HG02938 (cell line): ENCODE data around the gene LRRC15.

Source experiments
- ATAC-seq: cut with Tn5 transposase; IDR thresholded peaks from one replicate; pipeline ENCODE4 v1.9.1; 2021; ENCODE audit warnings: mild to moderate bottlenecking, moderate library complexity; ENCODE audit not compliant: unreplicated experiment

Gene LRRC15

DNA sequence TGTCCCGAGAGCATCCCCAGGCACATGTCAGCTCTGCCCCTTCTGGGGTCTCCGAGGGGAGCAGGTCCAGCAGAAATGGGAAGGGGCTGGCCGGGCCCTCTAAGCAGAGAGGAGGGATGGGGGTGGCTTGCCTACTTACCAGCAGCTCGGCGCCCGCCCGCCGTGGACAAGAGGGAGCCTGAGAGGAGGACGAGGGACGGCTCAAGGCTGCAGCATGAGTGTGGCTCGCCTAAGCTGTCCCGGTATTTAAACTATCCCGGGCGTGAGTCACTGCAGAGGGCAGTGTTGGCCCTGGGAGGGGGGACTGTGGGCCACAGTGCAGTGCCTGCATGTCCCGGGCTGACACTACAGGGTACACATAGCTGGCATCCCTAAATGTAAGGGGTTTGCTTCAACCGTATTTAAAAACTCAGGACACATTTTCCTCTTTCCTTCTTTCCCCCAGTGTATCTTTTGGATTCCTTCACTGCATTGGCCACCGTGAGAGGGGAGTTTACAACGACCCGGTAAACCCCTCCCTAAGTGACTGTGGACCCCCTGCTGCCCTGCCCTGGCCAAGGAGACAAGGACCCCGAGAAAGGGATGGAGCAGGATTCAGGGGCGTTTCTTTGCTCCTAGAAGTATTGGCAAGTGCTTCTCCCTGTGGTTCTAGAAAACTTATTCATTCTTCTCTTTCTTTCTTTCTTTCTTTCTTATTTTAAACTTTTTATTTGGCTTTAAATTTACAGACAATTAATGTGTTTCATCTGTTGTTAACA lies at the start of gene LRRC15:
Gene LRRC15, minus strand, starts transcription at position 222 of the 758 bp plus-strand sequence. CDS start 8,700 bp downstream, outside the sequence.
- ATAC-seq, result no peak

DNA sequence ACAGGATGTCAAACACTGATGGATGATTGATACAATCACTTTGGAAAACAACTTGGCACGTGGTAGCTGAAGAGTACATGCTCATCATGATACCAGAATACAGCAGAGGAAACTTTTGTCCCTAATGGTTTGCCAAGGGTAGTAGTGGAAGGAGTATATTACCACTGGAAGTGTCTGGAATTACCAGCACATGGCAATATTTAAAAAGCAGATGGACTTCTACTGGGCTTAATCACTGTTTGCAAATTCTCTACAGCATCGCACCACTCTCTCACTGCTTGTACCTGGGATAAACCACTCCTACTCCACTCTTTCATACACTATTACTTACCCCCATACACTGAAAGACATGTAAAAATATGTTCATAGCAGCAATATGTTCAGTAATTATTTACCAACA lies 49.1 kb upstream of the LRRC15 start:
- no peak for ATAC-seq

DNA sequence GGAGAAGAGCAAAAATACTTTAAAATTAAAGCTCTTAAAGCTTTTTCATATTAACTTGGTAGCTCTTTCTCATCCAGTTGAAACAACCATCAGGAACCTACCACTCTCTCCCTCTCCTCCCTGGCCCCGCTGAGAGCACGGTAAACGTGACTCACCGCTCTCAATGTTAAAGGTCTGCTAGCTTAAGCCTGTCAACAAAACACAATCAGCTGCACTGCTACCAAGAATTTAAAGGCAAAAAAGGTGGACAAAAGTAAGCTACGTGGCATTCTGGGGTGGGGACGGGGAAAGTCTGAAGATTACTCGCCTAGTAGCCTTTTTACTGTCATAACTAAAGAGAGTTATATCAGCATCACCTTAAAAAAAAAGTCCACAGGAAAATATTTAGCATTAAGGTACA lies 37.9 kb upstream of the LRRC15 start:
- ATAC-seq, result no peak

DNA sequence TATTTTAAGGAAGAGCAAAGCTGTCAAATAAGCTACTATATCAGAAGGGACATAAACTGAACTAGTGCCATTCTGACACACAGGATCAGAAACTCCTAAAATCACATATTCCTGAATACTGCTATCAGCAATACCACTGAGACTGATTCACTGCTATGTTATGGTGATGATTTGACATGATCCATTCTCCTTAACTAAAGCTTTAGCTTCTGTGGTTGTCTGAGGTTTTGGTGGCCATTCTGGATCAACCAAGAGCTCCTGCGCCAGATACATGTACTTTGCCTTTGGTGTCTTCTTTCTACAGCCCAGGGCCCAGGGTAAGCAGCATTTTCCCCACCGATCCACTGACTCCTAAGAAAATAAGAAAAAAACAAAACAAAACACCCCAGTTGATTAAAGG lies 36.2 kb upstream of the LRRC15 start:
- no peak for ATAC-seq

DNA sequence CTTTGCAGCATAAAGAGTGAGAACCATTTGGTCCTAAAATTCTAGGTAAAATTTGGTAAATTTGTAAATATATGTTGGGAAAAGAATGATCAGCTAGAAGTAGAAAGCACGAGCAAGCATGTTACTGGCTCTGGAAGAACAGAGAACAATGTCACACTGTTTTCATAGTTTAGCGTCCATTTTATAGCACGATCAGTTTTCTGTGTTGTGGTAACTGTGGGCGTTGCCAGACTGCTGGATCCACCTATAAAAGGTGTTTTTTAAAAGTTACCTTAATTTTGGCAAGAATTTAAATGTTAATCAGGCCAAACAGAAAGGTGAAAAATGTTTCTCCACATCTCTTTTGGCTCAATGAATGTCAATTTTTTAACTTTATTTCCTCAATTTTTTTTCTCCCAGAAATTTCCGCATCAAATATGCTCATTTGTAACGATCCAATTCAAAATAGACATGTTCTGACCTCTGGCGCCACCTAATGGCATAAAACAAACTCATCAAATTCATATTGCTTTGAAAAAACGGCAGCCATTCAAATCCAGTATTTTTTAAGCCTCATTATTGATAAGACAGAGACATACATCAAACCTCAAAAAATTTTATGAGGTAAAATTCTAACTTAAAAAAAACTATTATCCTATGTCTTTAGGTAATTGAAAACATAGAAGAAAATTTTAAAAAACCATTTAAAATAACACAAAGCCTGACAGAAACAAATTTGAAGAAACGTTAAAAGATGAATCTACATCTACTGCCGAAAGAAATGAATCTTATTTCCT lies 35.0 kb upstream of the LRRC15 start:
- ATAC-seq, result no peak

DNA sequence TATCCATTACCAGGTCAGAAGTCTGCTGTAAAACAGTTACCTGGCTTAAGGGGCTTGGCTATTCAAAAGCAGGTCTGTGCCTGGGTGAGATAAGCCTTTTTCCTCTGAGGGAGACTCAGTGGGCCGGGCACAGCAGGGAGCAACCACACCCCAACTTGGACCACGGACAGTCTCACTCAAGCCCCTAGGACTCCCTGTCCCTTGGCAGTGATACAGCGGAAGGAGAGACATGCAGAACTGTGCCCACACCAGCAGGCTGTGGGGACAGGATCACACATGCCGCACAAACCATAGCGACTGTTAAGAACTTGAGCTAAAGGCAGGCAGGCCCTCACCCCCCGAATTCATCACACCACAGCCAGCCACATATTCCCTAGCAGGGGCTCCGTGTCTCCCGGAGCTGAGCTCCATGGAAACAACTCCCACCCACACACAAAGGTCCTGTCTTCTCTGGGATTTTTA lies 32.4 kb upstream of the LRRC15 start:
- no peak for ATAC-seq

DNA sequence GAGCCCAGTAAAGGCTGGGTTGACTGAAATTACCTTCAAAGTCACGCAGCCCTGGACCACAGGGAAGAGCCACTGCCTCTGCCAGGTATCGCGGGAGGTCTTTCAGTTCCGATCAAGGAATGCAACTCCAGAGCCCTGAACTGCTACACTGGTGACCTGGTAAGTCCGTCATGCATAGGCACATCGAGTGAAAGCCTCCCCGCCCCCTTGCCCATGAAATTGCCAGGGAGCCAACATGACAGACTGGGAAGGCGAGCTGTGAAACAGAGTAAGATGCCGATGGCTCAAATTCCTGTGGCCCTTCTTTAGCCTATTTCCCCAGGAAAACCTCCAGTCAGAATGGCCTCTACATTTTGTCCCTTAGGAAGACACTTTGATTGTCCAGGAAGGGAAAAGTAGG lies 31.8 kb upstream of the LRRC15 start:
- ATAC-seq, result no peak

DNA sequence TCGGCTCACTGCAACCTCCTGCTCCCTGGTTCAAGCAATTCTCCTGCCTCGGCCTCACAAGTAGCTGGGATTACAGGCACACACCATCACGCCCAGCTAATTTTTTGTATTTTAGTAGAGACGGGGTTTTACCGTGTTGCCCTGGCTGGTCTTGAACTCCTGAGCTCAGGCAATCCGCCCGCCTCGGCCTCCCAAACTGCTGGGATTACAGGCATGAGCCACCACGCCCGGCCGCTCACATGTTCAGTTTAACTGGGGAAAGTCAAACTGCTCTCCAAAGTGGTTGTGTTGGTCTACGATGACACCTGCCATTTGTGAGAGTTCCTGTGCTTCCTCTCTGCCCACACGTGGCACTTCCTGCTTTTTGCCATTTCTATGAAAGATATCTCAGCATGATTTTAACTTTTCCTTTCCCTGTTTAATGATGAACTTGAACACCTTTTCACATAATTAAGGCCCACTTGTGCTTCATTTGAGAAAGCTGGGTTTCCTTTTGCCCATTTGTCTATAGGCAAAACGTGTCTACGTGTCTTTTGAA lies 30.4 kb upstream of the LRRC15 start:
- no peak for ATAC-seq

DNA sequence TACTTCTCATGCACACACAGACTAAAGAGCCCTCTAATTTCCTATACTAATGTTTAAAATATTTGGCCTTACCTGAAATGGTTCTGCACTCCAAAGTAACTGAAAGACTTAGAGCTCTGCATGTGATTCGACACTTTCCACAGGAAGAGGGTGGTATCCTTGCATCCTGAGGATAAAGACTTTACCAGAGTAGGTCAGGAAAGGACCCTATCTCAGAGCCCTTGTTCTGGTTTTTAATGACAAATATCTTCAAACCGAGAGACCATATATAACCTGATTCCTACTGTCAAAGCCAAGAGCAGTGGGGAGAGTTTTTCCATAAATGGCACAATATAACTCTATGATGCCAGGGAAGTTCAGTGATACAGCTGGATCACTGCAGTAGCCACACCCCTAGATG lies 29.6 kb upstream of the LRRC15 start, which contains the start of gene GP5:
Gene GP5, minus strand, starts transcription at position 101 of the 400 bp plus-strand sequence. CDS start 984 bp downstream, outside the sequence.
- ATAC-seq, result no peak

DNA sequence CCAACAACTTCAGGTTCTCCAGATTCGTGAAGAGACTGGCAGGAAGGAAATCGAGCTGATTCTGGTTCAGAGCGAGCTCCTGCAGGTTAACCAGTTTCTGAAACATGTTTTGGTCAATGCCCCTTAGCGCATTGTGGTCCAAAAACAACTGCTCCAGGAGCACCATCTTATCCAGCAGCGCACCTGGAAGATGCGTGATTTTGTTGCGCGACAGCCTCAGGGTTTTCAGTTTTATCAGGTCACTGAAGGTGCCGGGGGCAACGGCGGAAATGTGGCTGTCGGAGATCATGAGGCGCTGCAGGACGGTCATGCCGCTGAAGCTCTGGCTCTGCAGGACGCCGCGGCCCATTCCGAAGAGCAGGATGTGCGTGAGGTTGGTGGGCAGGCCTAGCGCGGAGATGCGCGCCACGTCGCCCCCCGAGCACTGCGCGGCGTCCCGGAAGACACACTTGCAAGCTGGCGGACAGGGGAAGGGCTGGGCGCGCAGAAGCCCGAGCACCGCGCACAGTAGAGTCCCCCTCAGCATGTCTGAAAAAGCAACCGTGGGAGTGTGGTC lies 28.3 kb upstream of the LRRC15 start:
- no peak for ATAC-seq

DNA sequence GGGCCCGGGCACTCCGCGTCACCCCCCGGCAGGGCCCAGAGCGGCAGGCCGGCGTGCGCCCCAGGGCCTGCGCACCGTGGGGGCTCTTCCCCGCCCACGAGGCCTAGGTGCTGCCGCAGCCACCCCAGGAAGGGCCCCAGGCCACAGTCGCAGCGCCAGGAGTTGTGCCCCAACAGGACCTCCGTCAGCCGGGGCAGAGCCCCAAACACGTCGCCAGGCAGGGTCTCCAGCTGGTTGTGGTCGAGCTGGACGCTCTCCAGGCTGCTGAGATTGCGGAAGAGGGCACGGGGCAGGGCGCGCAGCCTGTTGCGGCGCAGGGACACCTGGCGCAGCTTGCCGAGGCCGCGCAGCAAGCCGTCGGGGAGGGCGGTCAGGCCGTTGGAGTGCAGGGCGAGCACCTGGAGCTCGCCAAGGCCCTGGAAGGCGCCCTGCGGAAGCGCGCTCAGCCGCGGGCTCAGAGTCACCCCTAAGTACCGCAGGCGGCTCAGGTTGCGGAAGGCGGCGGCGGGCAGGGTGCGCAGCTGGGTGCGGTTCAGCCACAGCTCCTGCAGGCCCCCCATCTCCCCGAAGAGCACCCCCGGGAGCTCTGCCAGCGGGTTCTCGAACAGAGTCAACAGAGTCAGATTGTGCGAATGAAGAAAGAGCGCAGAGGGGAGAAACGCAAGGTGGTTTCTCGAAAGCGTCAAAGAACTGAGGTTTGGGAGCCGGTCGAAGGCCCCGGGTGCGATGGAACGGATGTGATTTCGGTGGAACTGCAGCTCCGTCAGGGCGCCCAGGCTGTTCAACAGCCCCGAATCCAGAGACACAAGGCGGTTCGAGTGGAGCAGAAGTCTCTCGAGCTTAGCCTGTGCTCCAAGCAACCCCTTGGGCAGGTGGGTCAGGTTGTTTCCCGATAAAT lies 27.6 kb upstream of the LRRC15 start:
- ATAC-seq, result no peak

DNA sequence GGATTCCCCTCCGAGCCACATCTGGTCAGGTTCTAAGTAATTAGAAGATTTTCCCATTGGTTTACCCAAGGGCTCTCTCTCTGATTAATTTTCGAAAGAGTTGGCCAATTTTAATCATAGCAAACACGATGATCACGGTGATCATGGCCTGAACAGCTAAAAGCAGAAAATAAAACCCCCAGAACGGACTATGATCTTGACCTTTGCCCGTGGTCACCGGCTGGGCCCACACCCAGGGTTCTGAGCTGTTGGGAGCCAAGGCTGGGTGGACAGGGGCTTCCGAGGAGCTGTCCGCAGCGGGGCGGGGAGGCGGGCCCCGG lies 27.0 kb upstream of the LRRC15 start:
- ATAC-seq, result no peak

DNA sequence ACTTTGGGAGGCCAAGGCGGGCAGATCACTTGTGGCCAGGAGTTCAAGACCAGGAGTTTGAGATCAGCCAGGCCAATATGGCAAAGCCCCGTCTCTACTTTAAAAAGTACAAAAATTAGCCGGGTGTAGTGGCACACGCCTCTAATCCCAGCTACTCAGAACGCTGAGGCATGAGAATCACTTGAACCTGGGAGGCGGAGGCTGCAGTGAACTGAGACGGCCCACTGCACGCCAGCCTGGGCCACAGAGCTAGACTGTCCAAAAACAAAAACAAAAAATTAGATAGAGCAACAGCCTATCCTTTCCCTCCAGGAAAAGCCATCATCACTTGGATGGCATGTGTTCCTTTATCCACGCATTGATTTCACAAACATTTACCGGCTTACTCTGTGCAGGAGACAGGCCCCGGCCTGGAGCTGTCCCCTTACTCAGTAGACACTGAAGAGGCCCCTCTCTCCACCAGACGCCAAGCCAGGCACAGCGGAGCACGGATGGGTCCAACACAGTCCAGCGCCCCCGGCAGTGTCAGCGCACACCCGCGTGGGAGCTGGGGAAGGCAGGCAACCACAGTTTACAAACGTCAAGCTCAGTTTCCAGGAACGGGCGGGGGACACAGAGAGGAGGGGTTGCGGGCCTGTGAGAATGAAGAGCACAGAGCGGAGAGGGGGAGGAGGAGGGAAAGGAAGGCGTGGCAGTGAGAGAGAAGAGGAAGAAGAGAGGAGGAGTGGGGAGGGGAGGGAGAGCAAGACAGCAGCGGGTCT lies 26.4 kb upstream of the LRRC15 start:
- ATAC-seq, result no peak

DNA sequence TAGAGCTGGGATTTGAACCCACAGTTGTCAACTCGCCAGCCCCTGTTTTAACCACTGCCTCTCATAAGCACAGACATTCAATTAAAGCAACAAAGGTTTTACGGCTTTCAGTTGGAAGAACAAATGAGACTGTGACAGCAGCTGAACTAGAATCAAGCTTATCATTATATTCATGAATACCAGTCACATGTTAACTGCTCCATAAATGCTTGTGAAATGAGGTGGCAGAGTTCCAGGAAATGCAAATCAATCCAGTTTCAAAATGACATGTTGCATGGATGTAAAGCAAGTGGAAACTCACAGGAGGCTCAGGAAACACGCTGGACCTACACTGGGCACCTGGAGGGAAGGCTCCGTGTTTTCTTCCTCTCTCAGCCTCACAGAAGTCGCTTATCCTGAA lies 25.7 kb upstream of the LRRC15 start:
- ATAC-seq, result no peak

DNA sequence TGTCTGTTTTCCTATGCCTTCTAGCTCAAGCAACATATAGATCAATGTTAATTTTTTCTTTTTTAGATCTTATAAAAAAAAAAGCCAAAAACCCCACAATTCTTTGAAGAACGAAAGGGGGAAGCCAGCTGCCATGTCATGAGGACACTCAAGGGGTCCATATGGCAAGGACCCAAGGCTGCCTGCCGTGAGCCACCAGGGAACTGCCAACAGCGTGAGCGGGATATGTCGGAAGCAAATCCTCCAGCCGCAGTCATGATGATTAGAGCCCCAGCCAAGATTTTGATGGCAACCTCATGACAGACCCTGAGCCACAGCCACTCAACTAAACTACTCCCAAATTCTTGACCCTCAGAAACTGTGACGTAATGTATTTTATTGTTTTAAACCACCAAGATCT lies 23.0 kb upstream of the LRRC15 start:
- no peak for ATAC-seq

DNA sequence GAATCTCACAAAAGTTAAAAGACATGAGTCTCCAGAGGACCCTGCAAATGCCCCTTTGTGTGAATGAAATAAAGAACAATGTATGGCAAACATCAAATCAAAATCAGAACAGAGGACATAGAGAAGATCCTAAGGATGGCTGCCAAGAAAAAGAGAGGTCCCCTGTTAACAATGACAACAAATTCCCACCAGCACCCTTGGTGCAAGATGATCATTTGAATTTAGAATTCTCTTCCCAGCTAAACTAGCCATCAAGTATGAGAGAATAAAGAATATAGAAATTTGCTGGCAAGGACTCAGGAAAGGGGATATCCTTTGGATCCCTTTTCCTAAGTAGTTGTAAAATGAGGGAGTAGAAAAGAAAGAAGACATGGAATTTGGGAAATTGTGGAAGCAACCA lies 21.3 kb upstream of the LRRC15 start:
- ATAC-seq, result no peak

DNA sequence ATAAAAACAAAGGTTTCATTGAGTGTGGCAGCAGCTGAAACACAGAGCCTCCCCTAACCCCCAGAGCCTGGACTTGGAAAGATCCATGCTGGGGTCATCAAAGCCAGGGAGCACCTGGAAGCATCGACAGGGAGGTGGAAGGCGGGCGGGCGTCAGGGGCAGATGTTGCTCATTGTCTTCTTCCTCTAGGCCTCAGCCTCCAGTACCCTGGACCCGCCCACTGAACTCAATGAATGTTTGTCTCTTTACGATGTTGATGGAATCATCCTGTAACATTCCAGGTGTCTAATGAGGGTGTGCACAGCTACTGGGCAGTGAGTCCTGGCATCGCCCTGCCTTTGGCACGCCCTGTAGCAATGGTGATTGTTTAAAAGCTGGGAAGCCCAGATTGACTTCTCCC lies 19.7 kb upstream of the LRRC15 start:
- no peak for ATAC-seq

DNA sequence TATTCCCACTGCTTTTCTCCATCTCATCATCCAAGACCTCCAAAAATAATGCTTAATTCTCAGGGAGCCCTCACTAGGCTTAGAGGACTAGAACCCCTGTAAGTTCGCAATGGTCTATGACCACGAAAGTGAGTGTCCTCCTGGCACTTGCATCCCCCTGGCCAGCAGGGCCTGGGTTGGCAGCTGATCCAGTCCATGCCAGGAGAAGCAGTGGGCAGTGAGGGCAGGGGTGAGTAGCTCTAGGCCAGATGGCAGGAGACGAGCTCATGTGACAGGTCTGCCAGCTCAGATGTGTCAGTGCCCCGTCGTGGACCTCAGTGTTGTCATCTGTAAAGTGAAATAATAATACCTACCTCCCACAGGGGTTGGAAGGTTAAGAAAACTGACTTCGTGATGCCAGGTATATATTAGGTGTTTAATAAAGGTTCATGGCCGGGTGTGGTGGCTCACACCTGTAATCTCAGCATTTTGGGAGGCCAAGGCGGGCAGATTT lies 18.4 kb upstream of the LRRC15 start:
- no peak for ATAC-seq

DNA sequence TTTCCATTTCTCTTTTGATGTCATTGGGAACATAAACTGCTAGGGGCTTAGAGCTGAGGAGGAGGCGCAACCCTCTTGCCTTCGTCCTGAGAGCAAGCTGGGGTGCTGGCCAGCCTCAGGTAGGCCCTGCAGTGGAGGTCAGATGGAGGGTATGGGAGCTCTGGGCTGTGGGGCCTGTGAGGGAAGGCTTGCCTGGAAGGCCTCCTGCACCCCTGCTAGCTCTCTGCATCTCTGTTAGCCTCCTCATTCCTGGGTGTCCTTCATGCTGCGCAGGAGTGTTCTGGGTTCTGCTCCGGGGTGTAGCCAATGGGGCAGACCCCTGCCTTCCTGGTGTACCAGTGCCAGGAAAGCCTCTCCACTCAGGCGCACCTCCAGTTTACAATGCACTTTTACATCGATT lies 17.7 kb upstream of the LRRC15 start:
- ATAC-seq, result no peak

DNA sequence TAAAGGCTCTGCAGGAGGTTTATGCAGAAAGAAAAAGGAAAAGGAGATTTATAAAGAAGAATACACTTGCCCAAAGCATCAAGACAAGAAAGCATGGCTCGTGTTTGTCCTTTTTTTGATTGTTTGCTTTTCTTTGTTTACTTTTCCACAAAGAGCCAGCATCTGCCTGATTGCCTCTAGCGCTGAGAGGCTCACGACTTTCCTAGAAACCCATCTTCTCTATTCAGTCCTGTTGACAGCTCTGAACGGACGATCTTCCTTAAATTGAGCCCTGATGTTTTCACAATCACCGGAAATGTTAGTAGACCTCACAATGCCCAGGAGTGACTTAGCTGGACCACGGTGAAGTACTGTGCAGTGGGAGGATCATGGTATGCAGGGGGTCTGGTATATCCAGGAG lies 17.1 kb upstream of the LRRC15 start:
- no peak for ATAC-seq
